Liver (tissue), 9 donors: ENCODE results near the gene LRMDA. TPM values are rescaled to one million over a fixed set of nuclear protein-coding genes. Genes with fewer than 3 reads are reported as not detected.

Source experiments
- DNase-seq: peaks from one replicate; pipeline ENCODE4 v3.0.0-alpha.2; 2017; ENCODE audit warnings: low spot score
- H3K27ac ChIP-seq, 2 donors: one replicate each; pipeline ENCODE4 v1.7.0; 2013; ENCODE audit warnings: inconsistent platforms in 2 of 2, low read length in 2 of 2, control low read depth in 1 of 2, low read depth in 1 of 2, mild to moderate bottlenecking in 1 of 2
- H3K27me3 ChIP-seq, 4 donors: one replicate each; pipeline versions ENCODE4 v1.6.1 to v1.7.0; 2013; ENCODE audit warnings: low read length in 3 of 4, inconsistent platforms in 1 of 4, mild to moderate bottlenecking in 1 of 4, moderate library complexity in 1 of 4; ENCODE audit not compliant: control insufficient read depth in 4 of 4, insufficient read depth in 4 of 4
- H3K36me3 ChIP-seq, 4 donors: one replicate each; pipeline versions ENCODE4 v1.6.1 to v1.7.0; 2013; ENCODE audit warnings: low read length in 3 of 4, mild to moderate bottlenecking in 3 of 4, low read depth in 1 of 4, moderate library complexity in 1 of 4; ENCODE audit not compliant: control insufficient read depth in 4 of 4, insufficient read depth in 3 of 4
- H3K4me1 ChIP-seq, 4 donors: one replicate each; pipeline versions ENCODE4 v1.6.1 to v1.7.0; 2013; ENCODE audit warnings: low read length in 3 of 4, mild to moderate bottlenecking in 3 of 4, moderate library complexity in 1 of 4; ENCODE audit not compliant: control insufficient read depth in 4 of 4, insufficient read depth in 4 of 4
- H3K4me3 ChIP-seq, 3 donors: one replicate each; pipeline versions ENCODE4 v1.6.1 to v1.7.0; 2013; ENCODE audit warnings: low read length in 3 of 3, control low read depth in 1 of 3, low read depth in 1 of 3, mild to moderate bottlenecking in 1 of 3
- H3K9ac ChIP-seq, 2 donors: one replicate each; pipeline ENCODE4 v1.7.0; 2013; ENCODE audit warnings: low read length in 2 of 2, mild to moderate bottlenecking in 2 of 2, moderate library complexity in 2 of 2, control low read depth in 1 of 2, low read depth in 1 of 2
- H3K9me3 ChIP-seq, 4 donors: one replicate each; pipeline versions ENCODE4 v1.6.1 to v1.7.0; 2013; ENCODE audit warnings: low read length in 3 of 4; ENCODE audit not compliant: control insufficient read depth in 4 of 4
- EGR1 ChIP-seq, 2 donors: IDR thresholded peaks; 2 replicates each; pipeline ENCODE4 v1.6.1; 2016 to 2018; ENCODE audit warnings: antibody characterized with exemption in 2 of 2, low read depth in 2 of 2
- FOXA1 ChIP-seq: IDR thresholded peaks from 2 replicates; pipeline ENCODE4 v1.6.1; 2016; ENCODE audit warnings: antibody characterized with exemption
- FOXA2 ChIP-seq: IDR thresholded peaks from 2 replicates; pipeline ENCODE4 v1.6.1; 2016; ENCODE audit warnings: antibody characterized with exemption
- GABPA ChIP-seq, 2 donors: IDR thresholded peaks in 1 of 2; conservative IDR thresholded peaks in 1 of 2; 2 replicates each; pipeline ENCODE4 v1.6.1; 2016; ENCODE audit warnings: antibody characterized with exemption in 2 of 2, mild to moderate bottlenecking in 1 of 2, moderate library complexity in 1 of 2
- HNF4A ChIP-seq, 2 donors: conservative IDR thresholded peaks; 2 replicates each; pipeline ENCODE4 v1.6.1; 2016; ENCODE audit warnings: antibody characterized with exemption in 2 of 2, mild to moderate bottlenecking in 2 of 2
- HNF4G ChIP-seq: IDR thresholded peaks from 2 replicates; pipeline ENCODE4 v1.6.1; 2016; ENCODE audit warnings: antibody characterized with exemption
- JUND ChIP-seq, 2 donors: IDR thresholded peaks; 2 replicates each; pipeline ENCODE4 v1.6.1; 2016; ENCODE audit warnings: antibody characterized with exemption in 2 of 2
- NR2F2 ChIP-seq: IDR thresholded peaks from 2 replicates; pipeline ENCODE4 v1.6.1; 2016; ENCODE audit warnings: antibody characterized with exemption
- RAD21 ChIP-seq, 2 donors: IDR thresholded peaks; 2 replicates each; pipeline ENCODE4 v1.6.1; 2016; ENCODE audit warnings: antibody characterized with exemption in 2 of 2, mild to moderate bottlenecking in 2 of 2
- RXRA ChIP-seq, 2 donors: IDR thresholded peaks; 2 replicates each; pipeline ENCODE4 v1.6.1; 2017 to 2018; ENCODE audit warnings: antibody characterized with exemption in 2 of 2, mild to moderate bottlenecking in 1 of 2
- SP1 ChIP-seq: IDR thresholded peaks from 2 replicates; pipeline ENCODE4 v1.6.1; 2018; ENCODE audit warnings: antibody characterized with exemption, mild to moderate bottlenecking
- TAF1 ChIP-seq: conservative IDR thresholded peaks from 2 replicates; pipeline ENCODE4 v1.6.1; 2016; ENCODE audit warnings: antibody characterized with exemption, mild to moderate bottlenecking
- YY1 ChIP-seq: IDR thresholded peaks from 2 replicates; pipeline ENCODE4 v1.6.1; 2016; ENCODE audit warnings: antibody characterized with exemption, mild to moderate bottlenecking
- WGBS: extraction: QIAGEN DNeasy Blood & Tissue Kit; methylation state at CpG from one replicate; pipeline ENCODE4 v1.1.7; 2013; 5-methylcytosine and 5-hydroxymethylcytosine counted together
- polyA plus RNA-seq, 2 donors: library from polyadenylated mRNA; stranded (reverse) in 1 of 2; unstranded in 1 of 2; fragments of 200-250 nt in 1 of 2; fragments of >200 nt in 1 of 2; fragmentation: Nextera tagmentation in 1 of 2; extraction: Ambion mirVana in 1 of 2; gene quantifications; one replicate each; pipeline versions ENCODE4 v1.2.1 to v1.2.3, GENCODE V29; 2013 to 2015
- total RNA-seq, 2 donors: library from RNA; depleted of rRNA; stranded (reverse); fragments of >200 nt; gene quantifications; one replicate each; pipeline ENCODE4 v1.2.3, GENCODE V29; 2014
- TF ChIP-seq, protein P1 (sequence below): IDR thresholded peaks from 2 replicates; pipeline ENCODE4 v1.6.1; 2016; ENCODE audit warnings: antibody characterized with exemption, mild to moderate bottlenecking
- TF ChIP-seq, protein P2 (sequence below): fragments of 150-350 bp; IDR thresholded peaks from 2 replicates; pipeline ENCODE4 v1.5.1; 2017; ENCODE audit warnings: improper control_type of control experiment, low read depth, low read length; ENCODE audit not compliant: missing input control
- TF ChIP-seq, protein P3 (sequence below): IDR thresholded peaks from 2 replicates; pipeline ENCODE4 v1.6.1; 2016; ENCODE audit warnings: antibody characterized with exemption
- donor health status: healthy.
- donor health status: healthy.
- donor health status: healthy.
- donor health status: healthy.
- donor health status: healthy.

Gene LRMDA
- total and polyA plus RNA-seq, 4 donors, result 7.9 to 15.8 (median 11.3) TPM

DNA sequence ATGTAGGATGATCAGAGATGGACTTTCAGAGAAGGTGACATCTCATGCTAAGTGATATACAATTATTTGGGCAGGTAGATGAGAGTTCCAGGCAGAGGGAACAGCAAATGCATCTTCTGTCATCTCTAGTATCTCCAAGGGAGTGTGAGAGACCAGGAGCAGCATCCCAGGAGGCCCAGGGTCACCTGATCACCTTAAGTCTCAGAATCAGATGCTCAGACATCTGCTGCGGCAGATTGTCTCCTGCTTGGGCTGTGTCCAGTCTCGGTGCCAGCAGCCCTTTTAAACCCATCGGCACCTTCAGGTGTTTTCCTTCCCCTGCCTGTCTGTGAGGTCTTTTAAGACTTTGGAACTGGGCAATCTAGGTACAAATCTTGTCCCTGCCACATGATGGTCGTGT is 690.6 kb downstream of the LRMDA start:
- Histone ChIP-seq H3K27me3 (no peaks in the 10 kb centered on the region), H3K4me1 (no peaks in the 10 kb centered on the region), H3K9me3 (no peaks in the 10 kb centered on the region), H3K36me3 (no peaks in the 10 kb centered on the region), H3K27ac (no peak overlapping the region), H3K4me3 (no peak overlapping the region), H3K9ac (no peak overlapping the region)
- DNase-seq, result no peak
- TF ChIP-seq, protein P1, sequence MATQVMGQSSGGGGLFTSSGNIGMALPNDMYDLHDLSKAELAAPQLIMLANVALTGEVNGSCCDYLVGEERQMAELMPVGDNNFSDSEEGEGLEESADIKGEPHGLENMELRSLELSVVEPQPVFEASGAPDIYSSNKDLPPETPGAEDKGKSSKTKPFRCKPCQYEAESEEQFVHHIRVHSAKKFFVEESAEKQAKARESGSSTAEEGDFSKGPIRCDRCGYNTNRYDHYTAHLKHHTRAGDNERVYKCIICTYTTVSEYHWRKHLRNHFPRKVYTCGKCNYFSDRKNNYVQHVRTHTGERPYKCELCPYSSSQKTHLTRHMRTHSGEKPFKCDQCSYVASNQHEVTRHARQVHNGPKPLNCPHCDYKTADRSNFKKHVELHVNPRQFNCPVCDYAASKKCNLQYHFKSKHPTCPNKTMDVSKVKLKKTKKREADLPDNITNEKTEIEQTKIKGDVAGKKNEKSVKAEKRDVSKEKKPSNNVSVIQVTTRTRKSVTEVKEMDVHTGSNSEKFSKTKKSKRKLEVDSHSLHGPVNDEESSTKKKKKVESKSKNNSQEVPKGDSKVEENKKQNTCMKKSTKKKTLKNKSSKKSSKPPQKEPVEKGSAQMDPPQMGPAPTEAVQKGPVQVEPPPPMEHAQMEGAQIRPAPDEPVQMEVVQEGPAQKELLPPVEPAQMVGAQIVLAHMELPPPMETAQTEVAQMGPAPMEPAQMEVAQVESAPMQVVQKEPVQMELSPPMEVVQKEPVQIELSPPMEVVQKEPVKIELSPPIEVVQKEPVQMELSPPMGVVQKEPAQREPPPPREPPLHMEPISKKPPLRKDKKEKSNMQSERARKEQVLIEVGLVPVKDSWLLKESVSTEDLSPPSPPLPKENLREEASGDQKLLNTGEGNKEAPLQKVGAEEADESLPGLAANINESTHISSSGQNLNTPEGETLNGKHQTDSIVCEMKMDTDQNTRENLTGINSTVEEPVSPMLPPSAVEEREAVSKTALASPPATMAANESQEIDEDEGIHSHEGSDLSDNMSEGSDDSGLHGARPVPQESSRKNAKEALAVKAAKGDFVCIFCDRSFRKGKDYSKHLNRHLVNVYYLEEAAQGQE, result no peak
- no peak for TF ChIP-seq FOXA2
- TF ChIP-seq EGR1 (IDR thresholded peaks at IDR 0.05; ENCODE audit: low read depth in 2 of 2), result no peak
- TF ChIP-seq, protein P2, sequence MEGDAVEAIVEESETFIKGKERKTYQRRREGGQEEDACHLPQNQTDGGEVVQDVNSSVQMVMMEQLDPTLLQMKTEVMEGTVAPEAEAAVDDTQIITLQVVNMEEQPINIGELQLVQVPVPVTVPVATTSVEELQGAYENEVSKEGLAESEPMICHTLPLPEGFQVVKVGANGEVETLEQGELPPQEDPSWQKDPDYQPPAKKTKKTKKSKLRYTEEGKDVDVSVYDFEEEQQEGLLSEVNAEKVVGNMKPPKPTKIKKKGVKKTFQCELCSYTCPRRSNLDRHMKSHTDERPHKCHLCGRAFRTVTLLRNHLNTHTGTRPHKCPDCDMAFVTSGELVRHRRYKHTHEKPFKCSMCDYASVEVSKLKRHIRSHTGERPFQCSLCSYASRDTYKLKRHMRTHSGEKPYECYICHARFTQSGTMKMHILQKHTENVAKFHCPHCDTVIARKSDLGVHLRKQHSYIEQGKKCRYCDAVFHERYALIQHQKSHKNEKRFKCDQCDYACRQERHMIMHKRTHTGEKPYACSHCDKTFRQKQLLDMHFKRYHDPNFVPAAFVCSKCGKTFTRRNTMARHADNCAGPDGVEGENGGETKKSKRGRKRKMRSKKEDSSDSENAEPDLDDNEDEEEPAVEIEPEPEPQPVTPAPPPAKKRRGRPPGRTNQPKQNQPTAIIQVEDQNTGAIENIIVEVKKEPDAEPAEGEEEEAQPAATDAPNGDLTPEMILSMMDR, result no peak
- TF ChIP-seq, protein P3, sequence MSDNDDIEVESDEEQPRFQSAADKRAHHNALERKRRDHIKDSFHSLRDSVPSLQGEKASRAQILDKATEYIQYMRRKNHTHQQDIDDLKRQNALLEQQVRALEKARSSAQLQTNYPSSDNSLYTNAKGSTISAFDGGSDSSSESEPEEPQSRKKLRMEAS, result no peak
- TF ChIP-seq JUND (IDR thresholded peaks at IDR 0.05), result no peak
- TF ChIP-seq HNF4G, result no peak
- TF ChIP-seq NR2F2, result no peak
- no peak for TF ChIP-seq RXRA (IDR thresholded peaks at IDR 0.05)
- WGBS, result 95% methylated on average over 4 of the region's 4 CpGs

DNA sequence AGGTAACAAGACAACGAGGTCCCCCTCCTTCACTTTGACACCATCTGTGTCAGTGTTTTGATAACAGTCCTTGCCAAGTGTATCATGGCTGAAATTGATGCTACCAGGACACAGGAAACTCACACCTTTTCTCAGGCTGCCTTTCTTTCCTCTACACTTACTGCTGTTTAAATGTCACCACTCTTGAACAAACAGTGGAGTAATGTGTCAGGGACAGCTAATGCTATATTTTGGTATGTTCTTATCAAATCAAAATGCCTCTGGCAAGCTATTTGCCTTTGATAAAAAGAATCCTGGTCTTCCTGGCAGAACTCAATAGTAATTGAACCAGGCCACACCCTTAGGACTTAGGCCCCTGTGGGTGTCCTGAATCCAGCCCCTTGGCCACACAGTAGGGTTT is 692.9 kb downstream of the LRMDA start:
- Histone ChIP-seq H3K4me3 (no peak overlapping the region), H3K27me3 (no peaks in the 10 kb centered on the region), H3K36me3 (no peaks in the 10 kb centered on the region), H3K4me1 (no peaks in the 10 kb centered on the region), H3K27ac (no peak overlapping the region), H3K9me3 (no peaks in the 10 kb centered on the region), H3K9ac (no peak overlapping the region)
- no peak for DNase-seq
- TF ChIP-seq FOXA1 (no peak), SP1 (no peak), JUND (IDR thresholded peaks at IDR 0.05) (no peak), NR2F2 (no peak), EGR1 (IDR thresholded peaks at IDR 0.05; ENCODE audit: low read depth in 2 of 2) (no peak), YY1 (no peak), RAD21 (IDR thresholded peaks at IDR 0.05) (no peak), FOXA2 (no peak), GABPA (IDR thresholded peaks at IDR 0.05 in 1 of 2, conservative IDR thresholded peaks at IDR 0.05 in 1 of 2) (no peak), HNF4A (conservative IDR thresholded peaks at IDR 0.05) (no peak), TAF1 (no peak), RXRA (IDR thresholded peaks at IDR 0.05) (no peak)
- TF ChIP-seq, protein P1, result no peak
- TF ChIP-seq, protein P3, result no peak
- TF ChIP-seq, protein P2, result no peak
- 71% methylated on average over 1 of the region's 1 CpG for WGBS
